ENCODE data around the gene DNAH3.
A peak's percentile ranks its signal among the peaks of the same experiment; 100 is the strongest.

The DNAH3 gene

DNA sequence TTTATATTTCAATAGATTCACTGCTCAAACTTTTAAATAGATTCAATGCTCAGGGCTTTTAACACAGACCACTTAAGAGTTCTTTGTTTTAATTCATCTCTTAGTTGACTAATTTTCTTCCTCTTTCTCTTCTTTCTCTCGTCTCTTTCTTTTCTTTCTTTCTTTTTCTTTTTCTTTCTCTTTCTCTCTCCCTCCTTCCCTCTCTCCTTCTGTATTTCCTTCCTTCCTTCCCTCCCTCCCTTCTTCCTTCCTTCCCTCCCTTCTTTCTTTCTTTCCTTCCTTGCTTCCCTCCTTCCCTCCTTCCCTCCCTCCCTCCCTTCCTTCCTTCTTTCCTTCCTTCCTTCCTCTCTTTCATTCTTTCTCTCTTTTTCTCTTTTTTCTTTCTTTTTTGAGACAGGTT is 145.6 kb downstream of the DNAH3 start:
- Histone ChIP-seq H3K4me1 (ENCODE audit: insufficient read depth, low read length, severe bottlenecking) (no peaks in the 10 kb centered on the region), H3K27ac (ENCODE audit: low read depth, low read length, poor library complexity, severe bottlenecking) (no peak overlapping the region), H3K9me2 (ENCODE audit: low read depth, low read length) (no peaks in the 10 kb centered on the region), H2AFZ (ENCODE audit: low read length) (no peak overlapping the region), H3K4me2 (ENCODE audit: low read length) (no peak overlapping the region), H3K36me3 (ENCODE audit: insufficient read depth, low read length) (no peaks in the 10 kb centered on the region), H3K27me3 (ENCODE audit: insufficient read depth, low read length) (no peaks in the 10 kb centered on the region), H3F3A (ENCODE audit: insufficient read depth, low read length) (no peaks in the 10 kb centered on the region), H4K20me1 (ENCODE audit: insufficient read depth, low read length) (no peaks in the 10 kb centered on the region), H3K9me3 (ENCODE audit: low read length) (no peaks in the 10 kb centered on the region), H3K4me3 (ENCODE audit: low read depth, low read length, poor library complexity, severe bottlenecking) (no peak overlapping the region), H3K9ac (ENCODE audit: low read length) (no peak overlapping the region), H3K79me2 (ENCODE audit: insufficient read depth, low read length) (no peaks in the 10 kb centered on the region)
- TF ChIP-seq EZH2 (IDR thresholded peaks at IDR 0.05; ENCODE audit: borderline replicate concordance, low read length), result no peak
- TF ChIP-seq, protein P1, sequence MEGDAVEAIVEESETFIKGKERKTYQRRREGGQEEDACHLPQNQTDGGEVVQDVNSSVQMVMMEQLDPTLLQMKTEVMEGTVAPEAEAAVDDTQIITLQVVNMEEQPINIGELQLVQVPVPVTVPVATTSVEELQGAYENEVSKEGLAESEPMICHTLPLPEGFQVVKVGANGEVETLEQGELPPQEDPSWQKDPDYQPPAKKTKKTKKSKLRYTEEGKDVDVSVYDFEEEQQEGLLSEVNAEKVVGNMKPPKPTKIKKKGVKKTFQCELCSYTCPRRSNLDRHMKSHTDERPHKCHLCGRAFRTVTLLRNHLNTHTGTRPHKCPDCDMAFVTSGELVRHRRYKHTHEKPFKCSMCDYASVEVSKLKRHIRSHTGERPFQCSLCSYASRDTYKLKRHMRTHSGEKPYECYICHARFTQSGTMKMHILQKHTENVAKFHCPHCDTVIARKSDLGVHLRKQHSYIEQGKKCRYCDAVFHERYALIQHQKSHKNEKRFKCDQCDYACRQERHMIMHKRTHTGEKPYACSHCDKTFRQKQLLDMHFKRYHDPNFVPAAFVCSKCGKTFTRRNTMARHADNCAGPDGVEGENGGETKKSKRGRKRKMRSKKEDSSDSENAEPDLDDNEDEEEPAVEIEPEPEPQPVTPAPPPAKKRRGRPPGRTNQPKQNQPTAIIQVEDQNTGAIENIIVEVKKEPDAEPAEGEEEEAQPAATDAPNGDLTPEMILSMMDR (IDR thresholded peaks at IDR 0.05; ENCODE audit: low read length), result no peak

DNA sequence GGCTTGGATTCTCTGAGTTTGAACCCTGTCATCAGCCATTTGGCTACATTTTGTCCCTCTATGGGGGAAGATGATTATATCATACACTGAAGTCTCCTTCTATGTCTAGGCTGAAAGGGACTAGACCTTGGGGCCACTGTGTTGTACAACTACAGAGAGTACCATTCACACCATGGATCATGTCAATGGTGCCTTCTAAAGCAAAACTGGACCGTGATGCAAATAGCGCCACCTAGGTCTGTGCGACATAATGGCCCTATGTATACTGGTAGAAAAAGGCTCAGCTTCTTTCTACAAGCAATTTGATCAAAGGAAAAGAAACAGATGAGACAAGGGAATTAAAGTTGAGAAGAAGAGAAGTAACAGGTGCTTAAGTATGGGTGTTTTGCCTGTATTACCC is 149.4 kb downstream of the DNAH3 start:
- H3F3A ChIP-seq (ENCODE audit: insufficient read depth, low read length), result no peaks in the 10 kb centered on the region
- no peaks in the 10 kb centered on the region for H4K20me1 ChIP-seq (ENCODE audit: insufficient read depth, low read length)
- no peak overlapping the region for H3K27ac ChIP-seq (ENCODE audit: low read depth, low read length, poor library complexity, severe bottlenecking)
- no peaks in the 10 kb centered on the region for H3K27me3 ChIP-seq (ENCODE audit: insufficient read depth, low read length)
- TF ChIP-seq EZH2 (IDR thresholded peaks at IDR 0.05; ENCODE audit: borderline replicate concordance, low read length), result no peak
- TF ChIP-seq, protein P1 (IDR thresholded peaks at IDR 0.05; ENCODE audit: low read length), result peak; percentile 63; the same call in 1 of the 2 replicates
- H3K36me3 ChIP-seq (ENCODE audit: insufficient read depth, low read length), result no peaks in the 10 kb centered on the region
- H3K9me2 ChIP-seq (ENCODE audit: low read depth, low read length), result no peaks in the 10 kb centered on the region
- H2AFZ ChIP-seq (ENCODE audit: low read length), result no peak overlapping the region
- no peak overlapping the region for H3K4me2 ChIP-seq (ENCODE audit: low read length)
- no peak overlapping the region for H3K9ac ChIP-seq (ENCODE audit: low read length)
- H3K9me3 ChIP-seq (ENCODE audit: low read length), result no peaks in the 10 kb centered on the region
- no peaks in the 10 kb centered on the region for H3K4me1 ChIP-seq (ENCODE audit: insufficient read depth, low read length, severe bottlenecking)
- H3K79me2 ChIP-seq (ENCODE audit: insufficient read depth, low read length), result no peaks in the 10 kb centered on the region
- no peak overlapping the region for H3K4me3 ChIP-seq (ENCODE audit: low read depth, low read length, poor library complexity, severe bottlenecking)

DNA sequence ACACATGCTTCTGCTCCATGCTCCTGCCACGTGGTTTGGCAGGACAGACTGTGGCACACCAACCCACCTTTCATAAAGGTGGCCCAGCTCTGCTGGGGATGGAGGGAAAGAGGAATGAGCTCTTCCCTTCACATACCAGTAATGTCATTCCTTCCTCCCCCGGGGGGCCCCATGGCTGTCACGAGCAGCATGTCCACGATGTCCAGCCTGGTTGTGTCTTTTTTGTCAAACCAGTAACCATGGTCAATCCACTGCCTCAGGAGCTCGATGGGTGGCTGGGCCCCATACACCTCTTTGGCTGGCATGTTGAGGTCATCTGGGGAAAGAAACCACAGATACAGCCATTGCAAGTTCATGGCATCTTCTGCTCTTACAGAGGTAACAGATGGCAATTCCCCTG is 153.5 kb downstream of the DNAH3 start:
- no peaks in the 10 kb centered on the region for H3K79me2 ChIP-seq (ENCODE audit: insufficient read depth, low read length)
- no peak for TF ChIP-seq EZH2 (IDR thresholded peaks at IDR 0.05; ENCODE audit: borderline replicate concordance, low read length)
- TF ChIP-seq, protein P1 (IDR thresholded peaks at IDR 0.05; ENCODE audit: low read length), result no peak
- no peaks in the 10 kb centered on the region for H4K20me1 ChIP-seq (ENCODE audit: insufficient read depth, low read length)
- no peaks in the 10 kb centered on the region for H3K9me3 ChIP-seq (ENCODE audit: low read length)
- H3K27ac ChIP-seq (ENCODE audit: low read depth, low read length, poor library complexity, severe bottlenecking), result no peak overlapping the region
- no peaks in the 10 kb centered on the region for H3F3A ChIP-seq (ENCODE audit: insufficient read depth, low read length)
- no peaks in the 10 kb centered on the region for H3K4me1 ChIP-seq (ENCODE audit: insufficient read depth, low read length, severe bottlenecking)
- H2AFZ ChIP-seq (ENCODE audit: low read length), result no peak overlapping the region
- no peak overlapping the region for H3K4me2 ChIP-seq (ENCODE audit: low read length)
- no peak overlapping the region for H3K9ac ChIP-seq (ENCODE audit: low read length)
- H3K36me3 ChIP-seq (ENCODE audit: insufficient read depth, low read length), result no peaks in the 10 kb centered on the region
- H3K27me3 ChIP-seq (ENCODE audit: insufficient read depth, low read length), result no peaks in the 10 kb centered on the region
- H3K9me2 ChIP-seq (ENCODE audit: low read depth, low read length), result no peaks in the 10 kb centered on the region
- H3K4me3 ChIP-seq (ENCODE audit: low read depth, low read length, poor library complexity, severe bottlenecking), result no peak overlapping the region

Measured in OCI-LY1 (cell line).